ENCODE results near the gene LCE1E.

Gene LCE1E

DNA sequence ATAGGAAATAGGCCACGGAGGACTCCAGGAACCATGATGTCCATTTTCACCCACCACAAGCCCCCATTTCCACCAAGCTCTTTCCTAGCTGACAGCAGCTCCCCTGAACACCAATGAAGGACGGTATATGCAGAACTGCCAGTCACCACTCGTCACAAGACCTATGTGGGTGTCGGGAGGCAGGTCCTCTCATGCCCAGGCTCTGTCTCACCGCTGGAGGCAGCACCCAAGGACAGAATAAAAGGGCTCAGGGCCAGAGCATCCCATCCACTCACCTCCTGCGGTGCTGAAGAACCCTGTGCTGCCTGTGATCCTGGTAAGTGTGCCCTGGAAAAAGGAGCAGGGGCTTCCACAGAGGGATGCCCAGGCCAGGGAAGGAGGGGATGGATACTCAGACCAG is 11.2 kb upstream of the LCE1E start, which contains the start of gene LCE1F:
Gene LCE1F, plus strand, starts transcription at position 266 of the 400 bp plus-strand sequence. CDS start 1,232 bp downstream, outside the sequence.
- Histone ChIP-seq H3K9me3 (ENCODE audit: severe bottlenecking) (no peaks in the 10 kb centered on the region), H3K27me3 (ENCODE audit: insufficient read depth, poor library complexity, severe bottlenecking) (no peaks in the 10 kb centered on the region), H3K27ac (ENCODE audit: poor library complexity, severe bottlenecking) (no peak within 1 kb of the TSS), H3K36me3 (ENCODE audit: low read depth) (no peaks in the 10 kb centered on the region), H3K4me3 (ENCODE audit: severe bottlenecking) (no peak within 1 kb of the TSS), H3K4me1 (ENCODE audit: insufficient read depth, poor library complexity, severe bottlenecking) (peaks cover 4% of the 10 kb centered on the region)
- ATAC-seq (ENCODE audit: low read depth) (0 out of 3 replicates have a peak, but pooled peaks have one; percentile 48), DNase-seq (ENCODE audit: low spot score) (no peak)
- TF ChIP-seq CTCF (IDR thresholded peaks at IDR 0.05; ENCODE audit: poor library complexity, severe bottlenecking) = no peak

DNA sequence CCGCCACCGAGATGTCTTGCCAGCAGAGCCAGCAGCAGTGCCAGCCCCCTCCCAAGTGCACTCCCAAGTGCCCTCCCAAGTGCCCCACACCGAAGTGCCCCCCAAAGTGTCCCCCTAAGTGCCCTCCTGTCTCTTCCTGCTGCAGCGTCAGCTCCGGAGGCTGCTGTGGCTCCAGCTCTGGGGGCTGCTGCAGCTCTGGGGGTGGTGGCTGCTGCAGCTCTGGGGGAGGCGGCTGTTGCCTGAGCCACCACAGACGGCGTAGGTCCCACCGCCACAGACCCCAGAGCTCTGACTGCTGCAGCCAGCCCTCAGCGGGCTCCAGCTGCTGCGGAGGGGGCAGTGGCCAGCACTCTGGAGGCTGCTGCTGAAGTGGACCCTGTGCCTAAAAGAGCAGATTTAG is 9.7 kb upstream of the LCE1E start:
- H3K27ac ChIP-seq (ENCODE audit: poor library complexity, severe bottlenecking) = no peak overlapping the region
- no peak for ATAC-seq (ENCODE audit: low read depth)
- DNase-seq (ENCODE audit: low spot score) = no peak
- no peaks in the 10 kb centered on the region for H3K9me3 ChIP-seq (ENCODE audit: severe bottlenecking)
- no peaks in the 10 kb centered on the region for H3K4me1 ChIP-seq (ENCODE audit: insufficient read depth, poor library complexity, severe bottlenecking)
- H3K36me3 ChIP-seq (ENCODE audit: low read depth) = no peaks in the 10 kb centered on the region
- no peaks in the 10 kb centered on the region for H3K27me3 ChIP-seq (ENCODE audit: insufficient read depth, poor library complexity, severe bottlenecking)
- no peak for TF ChIP-seq CTCF (IDR thresholded peaks at IDR 0.05; ENCODE audit: poor library complexity, severe bottlenecking)
- no peak overlapping the region for H3K4me3 ChIP-seq (ENCODE audit: severe bottlenecking)

- no peak for ATAC-seq (ENCODE audit: low read depth)
- H3K27me3 ChIP-seq (ENCODE audit: insufficient read depth, poor library complexity, severe bottlenecking) = no peaks in the 10 kb centered on the region
- no peaks in the 10 kb centered on the region for H3K4me1 ChIP-seq (ENCODE audit: insufficient read depth, poor library complexity, severe bottlenecking)
- H3K9me3 ChIP-seq (ENCODE audit: severe bottlenecking) = no peaks in the 10 kb centered on the region
- TF ChIP-seq CTCF (IDR thresholded peaks at IDR 0.05; ENCODE audit: poor library complexity, severe bottlenecking) = peak; percentile 30
- no peaks in the 10 kb centered on the region for H3K36me3 ChIP-seq (ENCODE audit: low read depth)
- no peak overlapping the region for H3K4me3 ChIP-seq (ENCODE audit: severe bottlenecking)
- no peak overlapping the region for H3K27ac ChIP-seq (ENCODE audit: poor library complexity, severe bottlenecking)
- DNase-seq (ENCODE audit: low spot score) = no peak
Measured at GRCh38 chr1:152777510-152778137, 8.4 kb upstream of the LCE1E start.

DNA sequence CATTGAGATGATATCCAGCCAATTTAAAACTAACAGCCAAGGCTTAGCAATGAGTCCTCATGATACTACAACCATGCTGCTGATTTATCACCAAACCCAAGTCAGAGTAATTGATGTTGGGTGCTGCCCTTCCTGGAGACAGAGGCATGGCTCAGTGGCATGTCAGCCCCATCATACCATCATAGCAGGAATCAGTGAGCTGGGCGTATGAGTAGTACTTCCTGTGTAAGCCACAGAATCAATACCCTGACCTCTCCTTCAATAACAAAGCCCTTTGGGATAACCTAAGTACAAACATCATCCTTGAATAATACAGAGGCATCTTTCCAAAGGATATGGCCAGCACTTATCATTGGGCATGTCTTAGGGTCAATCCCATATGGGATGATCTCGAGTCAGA is 3.0 kb upstream of the LCE1E start:
- peaks cover 8% of the 10 kb centered on the region for H3K4me1 ChIP-seq (ENCODE audit: insufficient read depth, poor library complexity, severe bottlenecking)
- no peak overlapping the region for H3K4me3 ChIP-seq (ENCODE audit: severe bottlenecking)
- no peaks in the 10 kb centered on the region for H3K27me3 ChIP-seq (ENCODE audit: insufficient read depth, poor library complexity, severe bottlenecking)
- no peaks in the 10 kb centered on the region for H3K9me3 ChIP-seq (ENCODE audit: severe bottlenecking)
- DNase-seq (ENCODE audit: low spot score) (no peak), ATAC-seq (ENCODE audit: low read depth) (peak; percentile 51; the same call in 2 of the 3 replicates)
- H3K36me3 ChIP-seq (ENCODE audit: low read depth) = no peaks in the 10 kb centered on the region
- H3K27ac ChIP-seq (ENCODE audit: poor library complexity, severe bottlenecking) = no peak overlapping the region
- no peak for TF ChIP-seq CTCF (IDR thresholded peaks at IDR 0.05; ENCODE audit: poor library complexity, severe bottlenecking)

DNA sequence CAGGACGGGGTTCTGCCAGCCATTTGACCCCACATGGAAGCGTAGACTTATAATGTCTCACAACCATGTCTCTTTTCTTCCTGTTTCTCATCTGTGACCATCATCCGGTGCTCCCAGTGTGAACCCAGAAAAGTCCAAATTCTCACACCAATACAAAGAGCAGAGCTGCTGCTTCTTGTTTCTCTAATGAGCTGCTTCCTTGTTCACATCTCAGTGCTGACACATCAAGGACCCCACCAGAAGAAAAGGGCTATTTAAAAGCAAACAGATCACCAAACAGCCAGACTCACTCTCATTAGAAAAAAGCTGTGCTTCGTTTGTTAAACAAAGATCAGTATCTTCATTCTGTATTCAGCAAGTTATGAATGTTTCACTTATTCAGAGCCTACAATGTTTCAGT is 9.6 kb downstream of the LCE1E start:
- Histone ChIP-seq H3K27me3 (ENCODE audit: insufficient read depth, poor library complexity, severe bottlenecking) (no peaks in the 10 kb centered on the region), H3K27ac (ENCODE audit: poor library complexity, severe bottlenecking) (no peak overlapping the region), H3K9me3 (ENCODE audit: severe bottlenecking) (no peaks in the 10 kb centered on the region), H3K36me3 (ENCODE audit: low read depth) (no peaks in the 10 kb centered on the region), H3K4me3 (ENCODE audit: severe bottlenecking) (no peak overlapping the region), H3K4me1 (ENCODE audit: insufficient read depth, poor library complexity, severe bottlenecking) (no peaks in the 10 kb centered on the region)
- no peak for TF ChIP-seq CTCF (IDR thresholded peaks at IDR 0.05; ENCODE audit: poor library complexity, severe bottlenecking)
- no peak for DNase-seq (ENCODE audit: low spot score)
- no peak for ATAC-seq (ENCODE audit: low read depth)

Measured in RWPE2 (cell line).